Subcutaneous abdominal adipose tissue (tissue), 5 donors: ENCODE measurements around the gene GALNT9.

ENCODE experiments used
- H3K27ac ChIP-seq: one replicate; pipeline ENCODE4 v1.7.0; 2013; ENCODE audit warnings: low read depth, mild to moderate bottlenecking, inconsistent platforms, low read length, moderate library complexity
- H3K27me3 ChIP-seq, 5 donors: one replicate each; pipeline ENCODE4 v1.7.0; 2013; ENCODE audit warnings: low read length in 5 of 5, inconsistent platforms in 1 of 5; ENCODE audit not compliant: control insufficient read depth in 5 of 5, insufficient read depth in 4 of 5
- H3K36me3 ChIP-seq, 5 donors: one replicate each; pipeline ENCODE4 v1.7.0; 2013; ENCODE audit warnings: low read length in 5 of 5; ENCODE audit not compliant: control insufficient read depth in 5 of 5, insufficient read depth in 5 of 5
- H3K4me1 ChIP-seq, 5 donors: one replicate each; pipeline ENCODE4 v1.7.0; 2013; ENCODE audit warnings: low read length in 5 of 5, mild to moderate bottlenecking in 3 of 5, moderate library complexity in 1 of 5; ENCODE audit not compliant: control insufficient read depth in 5 of 5, insufficient read depth in 5 of 5
- H3K4me3 ChIP-seq, 5 donors: one replicate each; pipeline ENCODE4 v1.7.0; 2013; ENCODE audit warnings: low read length in 5 of 5, low read depth in 1 of 5
- H3K9ac ChIP-seq, 5 donors: one replicate each; pipeline ENCODE4 v1.7.0; 2013; ENCODE audit warnings: low read length in 5 of 5, mild to moderate bottlenecking in 4 of 5, moderate library complexity in 3 of 5
- H3K9me3 ChIP-seq, 5 donors: one replicate each; pipeline ENCODE4 v1.7.0; 2013; ENCODE audit warnings: low read length in 5 of 5; ENCODE audit not compliant: control insufficient read depth in 5 of 5
- donor health status: healthy.
- donor health status: healthy.
- donor health status: healthy.
- donor health status: healthy.
- donor health status: healthy.

Gene GALNT9

DNA sequence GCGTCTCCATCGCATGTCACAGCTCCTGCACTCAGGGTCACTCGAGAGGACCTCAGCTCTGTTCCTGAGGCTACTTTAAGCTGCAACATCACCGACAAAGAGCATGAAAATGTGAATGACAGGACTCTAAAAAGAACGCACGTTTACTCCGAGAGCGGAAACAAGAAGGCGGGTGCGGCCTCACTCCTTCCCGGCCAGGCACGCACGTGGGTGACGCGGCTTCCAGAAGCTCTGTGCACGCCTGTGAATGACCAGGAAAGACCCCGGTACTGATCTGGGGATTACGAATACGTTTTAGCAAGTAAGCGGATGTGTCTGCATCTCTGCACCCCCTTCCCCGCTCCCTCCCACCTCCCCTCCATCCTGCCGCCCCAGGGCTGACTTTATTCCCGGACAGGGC, 15.2 kb upstream of the GALNT9 start:
- Histone ChIP-seq H3K4me3 (no peak overlapping the region), H3K27ac (no peak overlapping the region), H3K4me1 (peaks cover 0 to 5% (median 0%) of the 10 kb centered on the region in 5 donors), H3K27me3 (peaks cover 23 to 60% (median 48%) of the 10 kb centered on the region in 5 donors), H3K9me3 (peaks cover 0 to 4% (median 2%) of the 10 kb centered on the region in 5 donors), H3K36me3 (no peaks in the 10 kb centered on the region), H3K9ac (no peak overlapping the region)

DNA sequence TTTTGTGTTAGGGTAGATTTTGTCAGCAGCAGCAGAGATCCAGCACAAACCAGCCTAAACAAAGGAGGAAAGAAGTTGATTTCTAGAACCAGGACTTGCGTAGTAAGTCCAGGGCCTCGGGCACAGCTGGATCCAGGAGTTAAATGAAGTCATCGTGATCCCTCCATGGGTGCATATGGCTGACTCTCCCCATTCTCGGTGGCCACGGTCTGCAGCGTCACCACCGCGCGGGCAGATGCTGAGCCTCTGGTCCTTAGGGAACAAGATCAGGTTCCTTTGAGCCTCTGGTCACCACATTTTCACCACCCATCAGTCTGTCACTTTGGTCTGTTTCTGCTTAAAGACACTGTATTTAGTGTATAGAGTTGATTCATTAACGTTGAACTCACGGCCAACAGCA, 14.8 kb upstream of the GALNT9 start:
- Histone ChIP-seq H3K9ac (no peak overlapping the region), H3K27ac (no peak overlapping the region), H3K36me3 (no peaks in the 10 kb centered on the region), H3K4me1 (peaks cover 0 to 5% (median 0%) of the 10 kb centered on the region in 5 donors), H3K4me3 (no peak overlapping the region), H3K9me3 (peaks cover 0 to 4% (median 2%) of the 10 kb centered on the region in 5 donors), H3K27me3 (peaks cover 23 to 63% (median 48%) of the 10 kb centered on the region in 5 donors)

DNA sequence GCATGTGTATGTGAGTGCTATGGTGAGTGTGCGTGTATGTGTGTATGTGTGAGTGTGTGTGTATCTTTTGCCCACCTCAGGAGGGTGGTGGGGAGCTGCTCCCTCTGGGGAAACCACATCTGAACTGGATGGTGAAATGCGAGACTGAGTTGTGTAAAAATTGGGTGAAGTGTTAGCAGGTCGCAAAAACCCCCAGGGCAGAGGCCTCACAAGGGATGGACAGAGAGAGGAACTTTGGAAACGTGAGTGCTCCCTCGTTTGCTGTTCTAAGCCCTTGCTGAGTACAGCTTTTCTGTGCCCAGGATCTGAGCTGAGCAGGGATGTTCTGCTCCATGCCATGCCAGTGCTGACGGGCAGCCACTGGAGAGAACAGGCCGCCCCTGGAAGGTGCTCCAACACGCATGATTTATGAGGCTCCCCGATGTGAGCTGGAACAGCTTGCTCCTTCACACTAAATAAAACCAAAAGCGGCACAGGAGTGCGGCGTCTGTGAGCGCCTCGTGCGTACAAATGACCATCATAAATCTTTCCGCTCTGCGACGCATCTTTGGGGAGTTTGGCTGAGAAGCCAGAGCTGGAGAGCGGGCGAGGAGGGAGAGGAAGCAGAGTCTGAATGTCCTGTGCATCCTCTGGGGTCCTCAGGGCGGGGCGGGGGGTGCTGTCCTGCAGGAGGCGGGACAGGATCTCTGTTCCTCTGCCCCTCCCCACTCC, 14.1 kb upstream of the GALNT9 start:
- Histone ChIP-seq H3K36me3 (no peaks in the 10 kb centered on the region), H3K9me3 (peaks cover 0 to 4% (median 2%) of the 10 kb centered on the region in 5 donors), H3K9ac (no peak overlapping the region), H3K27ac (no peak overlapping the region), H3K4me1 (peaks cover 0 to 5% (median 0%) of the 10 kb centered on the region in 5 donors), H3K4me3 (no peak overlapping the region), H3K27me3 (peaks cover 23 to 60% (median 55%) of the 10 kb centered on the region in 5 donors)

DNA sequence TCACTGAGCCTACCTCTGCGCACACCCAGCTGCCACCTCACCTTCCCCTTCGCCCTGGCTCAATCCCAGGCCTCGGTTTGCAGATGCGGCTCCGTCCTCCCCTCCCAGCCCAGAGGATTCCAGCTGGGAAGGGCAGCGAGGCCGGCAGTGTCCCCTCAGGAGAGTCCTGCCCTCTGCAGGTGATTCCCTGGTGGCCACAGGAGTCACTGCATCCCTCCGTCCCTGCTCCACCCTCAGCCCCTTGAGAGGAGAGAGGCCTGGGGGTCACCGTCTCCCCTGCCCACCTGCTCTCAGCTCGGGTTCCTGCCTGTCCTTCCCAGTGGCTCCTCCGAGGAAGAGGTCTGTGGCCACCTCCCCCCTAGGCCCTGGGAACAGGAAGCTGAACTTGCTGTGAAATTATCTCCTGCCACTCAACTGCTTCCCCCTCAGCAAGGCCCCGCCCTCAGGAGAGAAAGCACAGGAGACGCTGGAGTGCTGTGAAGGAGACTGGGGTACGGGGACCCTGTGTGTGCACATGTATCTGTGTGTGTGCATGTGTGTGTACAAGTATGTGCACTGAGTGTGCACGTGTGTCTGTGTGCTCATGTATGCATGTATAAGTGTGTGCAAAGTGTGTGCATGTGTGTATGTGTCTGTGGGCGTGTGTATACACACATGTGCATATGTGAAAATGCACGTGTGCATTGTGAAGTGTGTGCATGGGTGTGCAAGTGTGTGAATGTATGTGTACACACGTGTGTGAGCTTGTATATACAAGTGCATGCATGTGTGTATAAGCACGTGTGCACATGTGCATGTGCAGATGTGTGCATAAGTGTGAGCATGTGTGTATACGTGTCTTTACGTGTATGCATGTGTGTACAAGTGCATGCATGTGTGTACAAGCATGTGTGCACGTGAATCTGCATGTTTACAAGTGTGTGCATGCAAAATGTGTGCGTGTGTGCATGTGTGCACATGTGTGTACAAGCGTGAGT, 13.2 kb upstream of the GALNT9 start:
- Histone ChIP-seq H3K9me3 (peaks cover 0 to 4% (median 2%) of the 10 kb centered on the region in 5 donors), H3K36me3 (no peaks in the 10 kb centered on the region), H3K4me3 (no peak overlapping the region), H3K27ac (no peak overlapping the region), H3K4me1 (peaks cover 0 to 5% (median 0%) of the 10 kb centered on the region in 5 donors), H3K27me3 (peaks cover 23 to 54% (median 52%) of the 10 kb centered on the region in 5 donors), H3K9ac (no peak overlapping the region)

DNA sequence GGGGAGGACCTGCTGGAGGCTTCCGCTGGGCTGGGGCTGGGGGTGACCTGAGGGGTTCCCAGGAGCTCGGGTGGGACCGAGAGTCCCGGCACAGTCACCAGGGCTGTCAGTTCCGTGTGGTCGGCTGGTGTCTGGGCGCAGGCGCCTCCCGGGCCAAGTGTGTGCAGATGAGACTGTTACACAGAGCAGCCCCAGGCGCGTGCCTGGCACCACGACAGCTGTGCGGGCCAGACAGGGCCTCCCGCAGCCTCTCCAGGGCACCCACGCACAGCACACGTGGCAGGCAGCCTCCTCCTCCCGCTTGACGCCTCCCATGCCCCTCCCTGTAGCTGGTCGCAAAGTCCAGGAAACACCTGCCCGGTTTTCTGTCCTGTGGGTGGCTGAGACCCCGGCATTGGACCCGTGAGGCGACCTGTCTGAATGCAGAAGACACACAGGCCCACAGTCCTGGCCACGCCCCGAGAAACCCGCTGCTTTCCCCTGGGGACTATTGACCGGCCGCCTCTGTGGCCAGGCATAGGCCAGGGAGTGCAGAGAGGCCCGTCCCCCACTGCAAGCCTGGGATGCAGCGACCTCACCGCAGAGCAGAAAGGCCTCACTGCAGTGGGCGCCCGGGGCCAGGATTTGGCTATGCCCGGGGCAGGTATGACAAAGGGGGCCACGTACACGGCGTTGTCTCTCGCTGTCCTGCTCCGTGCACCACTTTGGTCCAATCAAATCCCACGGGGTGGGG, 12.1 kb upstream of the GALNT9 start:
- Histone ChIP-seq H3K27me3 (peaks cover 29 to 62% (median 56%) of the 10 kb centered on the region in 5 donors), H3K36me3 (no peaks in the 10 kb centered on the region), H3K9ac (no peak overlapping the region), H3K27ac (no peak overlapping the region), H3K4me3 (no peak overlapping the region), H3K9me3 (peaks cover 0 to 9% (median 8%) of the 10 kb centered on the region in 5 donors), H3K4me1 (peaks cover 0 to 5% (median 0%) of the 10 kb centered on the region in 5 donors)

DNA sequence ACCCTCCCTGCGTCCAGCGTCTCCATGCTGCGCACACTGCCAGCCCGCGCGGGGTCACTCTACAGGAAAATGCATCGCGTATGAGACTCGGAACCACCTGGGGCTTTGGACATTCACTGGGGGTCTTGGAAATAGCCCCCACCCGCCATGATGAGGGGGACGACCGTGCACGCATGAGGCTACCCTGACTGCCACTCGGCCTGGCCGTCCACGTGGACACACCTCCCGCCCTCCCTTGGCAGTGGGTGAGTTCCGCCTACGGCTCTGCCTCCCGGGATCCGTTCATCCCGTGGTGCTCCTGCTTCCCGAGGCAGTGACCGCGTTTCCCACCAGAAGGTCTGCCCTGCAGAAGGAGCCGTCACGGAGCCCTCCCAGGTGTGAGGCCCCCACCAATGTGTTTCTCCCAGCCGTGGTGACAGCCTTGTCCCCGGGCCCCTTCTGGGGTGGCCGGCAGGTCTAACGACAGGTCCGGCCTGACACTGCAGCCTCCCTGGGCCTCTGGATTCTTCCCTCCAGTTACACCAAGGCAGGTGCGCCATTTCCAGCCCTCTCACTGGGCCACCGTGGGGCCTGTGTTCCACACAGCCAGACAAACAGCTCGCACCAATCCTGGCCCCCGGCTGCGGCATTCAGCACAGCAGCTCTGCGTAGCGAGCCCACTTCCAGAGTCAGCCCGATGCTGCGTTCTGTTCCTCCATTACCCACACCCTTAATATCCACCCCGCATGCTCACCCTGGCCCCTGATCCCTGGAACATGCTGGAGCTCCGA, 11.1 kb upstream of the GALNT9 start:
- no peak overlapping the region for H3K4me3 ChIP-seq
- peaks cover 0 to 5% (median 0%) of the 10 kb centered on the region in 5 donors for H3K4me1 ChIP-seq
- H3K27ac ChIP-seq, result no peak overlapping the region
- H3K27me3 ChIP-seq, result peaks cover 23 to 57% (median 50%) of the 10 kb centered on the region in 5 donors
- no peak overlapping the region for H3K9ac ChIP-seq
- H3K36me3 ChIP-seq, result no peaks in the 10 kb centered on the region
- peaks cover 0 to 10% (median 8%) of the 10 kb centered on the region in 5 donors for H3K9me3 ChIP-seq

DNA sequence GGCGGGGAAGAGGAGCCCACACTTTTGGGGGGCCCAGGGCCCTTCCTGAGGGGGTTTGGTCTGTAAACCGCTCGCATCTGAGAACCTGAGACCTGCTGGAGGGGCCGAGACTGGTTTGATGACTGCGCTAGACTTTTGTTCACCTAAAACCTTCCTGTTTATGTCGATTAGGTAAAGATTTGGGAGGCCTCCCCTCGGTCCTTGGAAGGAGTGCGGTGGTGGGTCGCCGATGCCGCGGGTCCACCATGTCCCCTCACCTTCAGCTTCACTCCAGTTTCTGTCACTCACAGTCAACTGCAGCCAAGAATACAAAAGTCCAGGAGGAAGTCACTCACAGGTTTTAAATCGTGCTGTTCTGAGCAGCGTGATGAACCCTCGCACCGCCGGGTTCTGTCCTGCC, 10.5 kb upstream of the GALNT9 start:
- peaks cover 0 to 5% (median 0%) of the 10 kb centered on the region in 5 donors for H3K4me1 ChIP-seq
- H3K27me3 ChIP-seq, result peaks cover 19 to 58% (median 48%) of the 10 kb centered on the region in 5 donors
- H3K27ac ChIP-seq, result no peak overlapping the region
- H3K9ac ChIP-seq, result no peak overlapping the region
- H3K4me3 ChIP-seq, result no peak overlapping the region
- H3K36me3 ChIP-seq, result no peaks in the 10 kb centered on the region
- peaks cover 0 to 14% (median 8%) of the 10 kb centered on the region in 5 donors for H3K9me3 ChIP-seq

DNA sequence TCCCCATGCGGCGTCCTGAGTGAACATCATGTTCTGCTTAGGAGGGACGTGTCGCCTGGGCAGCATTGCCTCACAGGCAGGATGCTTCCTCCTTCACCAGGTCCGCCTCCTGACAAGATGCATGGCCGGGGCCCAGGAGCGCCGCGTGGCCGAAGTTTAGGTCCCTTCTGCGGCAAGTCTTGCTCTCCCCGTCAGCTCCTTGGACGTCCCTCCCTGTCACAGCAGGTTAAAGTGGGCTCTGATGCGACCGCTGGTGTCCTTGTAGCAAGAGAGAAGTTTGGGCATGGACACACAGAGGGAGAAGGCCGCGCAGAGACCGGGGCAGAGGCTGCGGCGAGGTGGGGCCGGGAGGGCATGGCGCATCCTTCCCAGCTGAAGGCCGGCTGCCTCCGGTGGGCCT, 9.4 kb upstream of the GALNT9 start:
- Histone ChIP-seq H3K36me3 (no peaks in the 10 kb centered on the region), H3K9ac (no peak overlapping the region), H3K27ac (no peak overlapping the region), H3K9me3 (peaks cover 0 to 14% (median 8%) of the 10 kb centered on the region in 5 donors), H3K4me1 (peaks cover 0 to 5% (median 0%) of the 10 kb centered on the region in 5 donors), H3K27me3 (peaks cover 12 to 60% (median 47%) of the 10 kb centered on the region in 5 donors), H3K4me3 (no peak overlapping the region)

DNA sequence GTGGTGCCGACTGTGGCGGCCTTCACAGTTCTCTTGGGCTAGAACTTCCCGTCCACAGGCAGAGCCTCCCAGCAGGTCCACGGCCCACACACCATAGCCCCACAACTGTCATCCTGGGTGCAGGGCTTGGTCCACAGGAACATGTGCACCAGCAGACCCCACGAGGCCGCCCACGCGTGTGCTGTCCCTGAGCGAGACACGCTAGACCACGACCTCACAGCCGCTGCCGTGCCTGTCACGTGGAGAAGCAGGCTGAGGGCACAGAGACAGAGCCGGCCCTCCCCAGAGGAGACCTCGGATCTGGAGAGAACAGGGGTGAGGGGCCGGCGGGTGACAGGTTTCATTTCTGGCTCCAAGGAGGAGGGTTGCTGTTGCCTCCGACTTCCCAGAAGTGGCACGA, 8.9 kb upstream of the GALNT9 start:
- Histone ChIP-seq H3K9ac (no peak overlapping the region), H3K9me3 (peaks cover 0 to 14% (median 8%) of the 10 kb centered on the region in 5 donors), H3K4me1 (peaks cover 0 to under 1% (median 0%) of the 10 kb centered on the region in 5 donors), H3K36me3 (no peaks in the 10 kb centered on the region), H3K27ac (no peak overlapping the region), H3K27me3 (peaks cover 14 to 64% (median 48%) of the 10 kb centered on the region in 5 donors), H3K4me3 (no peak overlapping the region)
